ENCODE results near the gene MRPS17.

GRCh38 chr7:55931421-55932151 lies 20.1 kb upstream of the MRPS17 start:
- no peak for TF ChIP-seq POLR2A (IDR thresholded peaks at IDR 0.05)
- TF ChIP-seq CTCF (IDR thresholded peaks at IDR 0.05): no peak

All from thyroid gland (tissue), 4 donors.